HepG2 (cell line): Measurements from ENCODE around the gene CDC23. TPM values are rescaled to one million over a fixed set of nuclear protein-coding genes. Genes with fewer than 3 reads are reported as not detected.

Experiments used
- ATAC-seq: fragments of 200-7000 bp; cut with Tn5 transposase; 3 replicates; pipeline ENCODE4 v1.9.1; 2020; ENCODE audit warnings: mild to moderate bottlenecking, moderate library complexity
- BruUV-seq: library from RNA; stranded (reverse); fragments of 400-500 nt; replicated peaks from 2 replicates; lab custom pipeline; 2021; lab: Mats Ljungman, UMichigan
- CTCF ChIA-PET: fragments of 300-600 bp; formaldehyde crosslinking; extraction: SDS; loops from one replicate; lab custom pipeline; 2021; ENCODE audit warnings: low total read pairs, inconsistent platforms, low intra/inter-chr PET ratio; lab: Yijun Ruan, JAX
- POLR2A ChIA-PET: fragments of 350-600 bp; sonication (Branson Sonifier 250); formaldehyde crosslinking; loops from one replicate; lab custom pipeline; 2020; ENCODE audit warnings: antibody characterized with exemption, inconsistent platforms; lab: Yijun Ruan, JAX
- DNase-seq: peaks from one replicate; pipeline ENCODE4 v3.0.0-alpha.2; 2015; ENCODE audit warnings: low spot score
- FAIRE-seq: peaks from 3 replicates; lab custom pipeline; 2011; peaks lifted over from hg19 to GRCh38; lab: Jason Lieb, UNC
- H2AFZ ChIP-seq: one replicate; pipeline ENCODE4 v1.6.1; 2011; ENCODE audit warnings: low read length, inconsistent platforms
- H3K27ac ChIP-seq: fragments of 300-600 bp; 3 replicates; pipeline ENCODE4 v1.8.0; 2011; ENCODE audit warnings: mixed run types, mild to moderate bottlenecking, mixed read lengths, low read length, inconsistent platforms; ENCODE audit not compliant: insufficient read depth; ENCODE audit errors: extremely low read length
- H3K27me3 ChIP-seq, 2 experiments: fragments of 200-600 bp in 1 of 2; 2 replicates in 1 of 2; 3 replicates in 1 of 2; pipeline versions ENCODE4 v1.6.0 to v1.8.0; 2011; ENCODE audit warnings: low read length in 2 of 2, mild to moderate bottlenecking in 2 of 2, moderate library complexity in 2 of 2, inconsistent platforms in 1 of 2; ENCODE audit not compliant: insufficient read depth in 2 of 2, control insufficient read depth in 1 of 2
- H3K36me3 ChIP-seq, 2 experiments: fragments of 200-600 bp in 1 of 2; replicated peaks in 1 of 2; 2 replicates in 1 of 2; 3 replicates in 1 of 2; pipeline versions ENCODE4 v1.5.1 to v1.8.0; 2011; ENCODE audit warnings: low read length in 2 of 2, inconsistent platforms in 1 of 2; ENCODE audit not compliant: insufficient read depth in 2 of 2, control insufficient read depth in 1 of 2
- H3K4me1 ChIP-seq: 2 replicates; pipeline ENCODE4 v1.5.1; 2012; ENCODE audit warnings: low read length, inconsistent platforms; ENCODE audit not compliant: insufficient read depth
- H3K4me2 ChIP-seq: 2 replicates; pipeline ENCODE4 v1.6.0; 2011; ENCODE audit warnings: low read depth, low read length, inconsistent platforms
- H3K4me3 ChIP-seq, 3 experiments: fragments of 200-600 bp in 1 of 3; sonication (generic), shearing (Covaris generic) in 1 of 3; replicated peaks in 1 of 3; 2 replicates each; pipeline ENCODE4 v1.5.1; 2011 to 2016; ENCODE audit warnings: low read length in 3 of 3, inconsistent platforms in 2 of 3, low read depth in 2 of 3, mild to moderate bottlenecking in 2 of 3, control low read depth in 1 of 3, mixed read lengths in 1 of 3; ENCODE audit not compliant: insufficient read depth in 1 of 3
- H3K79me2 ChIP-seq: one replicate; pipeline ENCODE4 v1.6.1; 2011; ENCODE audit warnings: low read length, inconsistent platforms; ENCODE audit not compliant: insufficient read depth
- H3K9ac ChIP-seq: 2 replicates; pipeline ENCODE4 v1.6.0; 2011; ENCODE audit warnings: mild to moderate bottlenecking, low read depth, low read length, inconsistent platforms; ENCODE audit not compliant: insufficient read depth
- H3K9me3 ChIP-seq: 2 replicates; pipeline ENCODE4 v1.5.1; 2012; ENCODE audit warnings: mild to moderate bottlenecking, low read length
- H4K20me1 ChIP-seq: 2 replicates; pipeline ENCODE4 v1.6.0; 2011; ENCODE audit warnings: inconsistent platforms, mild to moderate bottlenecking, low read length, moderate library complexity; ENCODE audit not compliant: insufficient read depth
- CC2D1A ChIP-seq: sonication (generic); formaldehyde crosslinking; IDR thresholded peaks from 2 replicates; pipeline ENCODE4 v1.8.1; 2023; ENCODE audit warnings: mild to moderate bottlenecking, missing genetic modification reagents
- DRAP1 ChIP-seq: IDR thresholded peaks from 2 replicates; pipeline ENCODE4 v1.6.1; 2016; ENCODE audit warnings: missing genetic modification reagents, missing compliant biosample characterization
- IKZF4 ChIP-seq: sonication (generic); formaldehyde crosslinking; IDR thresholded peaks from 2 replicates; pipeline ENCODE4 v1.5.1; 2020; ENCODE audit warnings: borderline replicate concordance, mild to moderate bottlenecking, low read depth, missing genetic modification reagents; ENCODE audit errors: not compliant biosample characterization
- KAT8 ChIP-seq: IDR thresholded peaks from 2 replicates; pipeline ENCODE4 v1.6.1; 2016; ENCODE audit warnings: missing genetic modification reagents, missing compliant biosample characterization
- KLF9 ChIP-seq: IDR thresholded peaks from 2 replicates; pipeline ENCODE4 v1.6.1; 2016; ENCODE audit warnings: low read depth
- MBD4 ChIP-seq: IDR thresholded peaks from 2 replicates; pipeline ENCODE4 v1.6.1; 2012; ENCODE audit warnings: low read length, inconsistent platforms, borderline replicate concordance
- PBX3 ChIP-seq: sonication (generic); formaldehyde crosslinking; IDR thresholded peaks from 2 replicates; pipeline ENCODE4 v1.8.1; 2023; ENCODE audit warnings: missing genetic modification reagents, inconsistent platforms, borderline replicate concordance
- RAD21 ChIP-seq: fragments of 450-650 bp; formaldehyde crosslinking; IDR thresholded peaks from 2 replicates; pipeline ENCODE4 v1.5.0; 2020; ENCODE audit warnings: mild to moderate bottlenecking
- SCMH1 ChIP-seq: sonication (generic); formaldehyde crosslinking; IDR thresholded peaks from 2 replicates; pipeline ENCODE4 v1.9.0; 2021; ENCODE audit warnings: missing genetic modification reagents, mild to moderate bottlenecking, borderline replicate concordance
- SMC3 ChIP-seq: IDR thresholded peaks from 2 replicates; pipeline ENCODE4 v1.6.1; 2011; ENCODE audit warnings: low read length, improper control_type of control experiment
- YEATS4 ChIP-seq: sonication (generic); formaldehyde crosslinking; IDR thresholded peaks from 2 replicates; pipeline ENCODE4 v1.4.0; 2020; ENCODE audit warnings: missing genetic modification reagents, borderline replicate concordance
- ZBTB1 ChIP-seq: sonication (generic); formaldehyde crosslinking; IDR thresholded peaks from 2 replicates; pipeline ENCODE4 v1.4.0; 2020; ENCODE audit warnings: missing genetic modification reagents, borderline replicate concordance
- ZNF143 ChIP-seq: sonication (generic); formaldehyde crosslinking; IDR thresholded peaks from 2 replicates; pipeline ENCODE4 v1.4.0; 2020; ENCODE audit warnings: missing genetic modification reagents
- ZNF382 ChIP-seq: sonication (generic); formaldehyde crosslinking; IDR thresholded peaks from 2 replicates; pipeline ENCODE4 v1.5.0; 2020; ENCODE audit warnings: missing genetic modification reagents, mild to moderate bottlenecking, borderline replicate concordance
- ZNF546 ChIP-seq: sonication (generic); formaldehyde crosslinking; conservative IDR thresholded peaks from 2 replicates; pipeline ENCODE4 v1.8.1; 2023; ENCODE audit warnings: mild to moderate bottlenecking, missing genetic modification reagents
- ZSCAN30 ChIP-seq: sonication (generic); formaldehyde crosslinking; IDR thresholded peaks from 2 replicates; pipeline ENCODE4 v1.5.0; 2020; ENCODE audit warnings: mild to moderate bottlenecking, missing genetic modification reagents
- ZSCAN9 ChIP-seq: IDR thresholded peaks from 2 replicates; pipeline ENCODE4 v1.6.1; 2016; ENCODE audit warnings: borderline replicate concordance
- WGBS: methylation state at CpG from one replicate; pipeline ENCODE4 v1.1.6; 2017; ENCODE audit warnings: low lambda C conversion rate; 5-methylcytosine and 5-hydroxymethylcytosine counted together
- in situ Hi-C: cut with HindIII; loops from 2 replicates; pipeline ENCODE4 v1.10.0; 2017; ENCODE audit warnings: low pct_unique_long_range_greater_than_20kb; ENCODE audit not compliant: extremely low pct_ligation_motif_present
- intact Hi-C: fragments of 100-400 bp; cut with micrococcal nuclease; formaldehyde crosslinking; loops from one replicate; pipeline ENCODE4 v1.10.0; 2022; ENCODE audit not compliant: unreplicated experiment
- polyA plus RNA-seq, 8 experiments: library from polyadenylated mRNA; depleted of rRNA in 3 of 8; stranded (reverse) in 7 of 8; unstranded in 1 of 8; fragments of >200 nt; fragmentation: Illumina TruSeq in 4 of 8; extraction: Trizol in 4 of 8; gene quantifications; 2 replicates each; pipeline versions ENCODE4 v1.2.1 to v1.2.3, GENCODE V29; 2011 to 2016; ENCODE audit warnings: low read depth in 4 of 8, missing spikeins in 1 of 8, mixed read lengths in 1 of 8; ENCODE audit not compliant: insufficient read depth in 1 of 8
- total RNA-seq, 5 experiments: library from RNA; depleted of rRNA; stranded (reverse); fragments of >200 nt; fragmentation: Illumina TruSeq; extraction: Trizol; gene quantifications; 2 replicates each; pipeline ENCODE4 v1.2.3, GENCODE V29; 2016; ENCODE audit warnings: low read depth in 1 of 5

Gene CDC23
- total and polyA plus RNA-seq, 2 of the 13 experiments (the other 11 are each of a cell fraction or from before 2014, with no cell fraction given) = 38.3 to 47.7 TPM

- intact Hi-C loops = no loop called here
- 97% methylated on average over 4 of the region's 4 CpGs for WGBS
- no peak overlapping the region for H3K9ac ChIP-seq
Measured at GRCh38 chr5:138160706-138161105, 52.4 kb downstream of the CDC23 start.

GRCh38 chr5:138159666-138160065, 53.5 kb downstream of the CDC23 start:
- ChIA-PET POLR2A (no interaction called here), CTCF (no interaction called here)
- DNase-seq (no peak), ATAC-seq (no peak), FAIRE-seq (no peak)
- no peaks in the 10 kb centered on the region for H3K4me1 ChIP-seq
- TF ChIP-seq IKZF4 (CRISPR knock-in tag) (no peak), KLF9 (CRISPR knock-in tag) (no peak), ZBTB1 (CRISPR knock-in tag) (no peak), ZNF143 (CRISPR knock-in tag) (no peak), SMC3 (no peak), KAT8 (CRISPR knock-in tag) (no peak), ZNF382 (CRISPR knock-in tag) (no peak), YEATS4 (CRISPR knock-in tag) (no peak), PBX3 (no peak), ZNF546 (CRISPR knock-in tag) (no peak), MBD4 (no peak), CC2D1A (CRISPR knock-in tag) (no peak), ZSCAN9 (CRISPR knock-in tag) (no peak)
- no peaks in the 10 kb centered on the region; a peak in 1 of 5 replicates for H3K27me3 ChIP-seq
- H2AFZ ChIP-seq = no peak overlapping the region
- WGBS = 94% methylated on average over 5 of the region's 5 CpGs
- intact Hi-C loops (no loop called here), in situ Hi-C loops (no loop called here)
- no peak overlapping the region for H3K4me3 ChIP-seq
- H3K36me3 ChIP-seq = peaks cover 35 to 76% of the 10 kb centered on the region in 2 experiments
- no peak overlapping the region for H3K27ac ChIP-seq
- H3K9me3 ChIP-seq = no peaks in the 10 kb centered on the region
- BruUV-seq = no TSS peak
- H3K9ac ChIP-seq = no peak overlapping the region
- no peak overlapping the region for H3K4me2 ChIP-seq
- no peaks in the 10 kb centered on the region for H3K79me2 ChIP-seq
- H4K20me1 ChIP-seq = no peaks in the 10 kb centered on the region; the same call in 1 of the 2 replicates

More at GRCh38 chr5:138160706-138161105, 52.4 kb downstream of the CDC23 start:
- Histone ChIP-seq H3K79me2 (no peaks in the 10 kb centered on the region), H3K4me1 (no peaks in the 10 kb centered on the region), H3K9me3 (no peaks in the 10 kb centered on the region), H2AFZ (no peak overlapping the region), H3K27ac (no peak overlapping the region), H3K4me2 (no peak overlapping the region), H4K20me1 (no peaks in the 10 kb centered on the region; the same call in 1 of the 2 replicates), H3K27me3 (no peaks in the 10 kb centered on the region; a peak in 1 of 5 replicates), H3K36me3 (peaks cover 38 to 86% of the 10 kb centered on the region in 2 experiments), H3K4me3 (no peak overlapping the region)
- DNase-seq = no peak
- ChIA-PET POLR2A (no interaction called here), CTCF (no interaction called here)
- TF ChIP-seq ZSCAN30 (no peak), SCMH1 (no peak), DRAP1 (CRISPR knock-in tag) (no peak), RAD21 (no peak)
- BruUV-seq = no TSS peak
- no peak for ATAC-seq
- FAIRE-seq = no peak
- in situ Hi-C loops = no loop called here
